GM21367 (cell line): Measurements from ENCODE around the gene ZNF225.
"Not testable (repeated sequence)": the region's sequence is repeated elsewhere in the genome, so short reads cannot be mapped to it uniquely, and the experiment has no call there.

Experiments used
- ATAC-seq: cut with Tn5 transposase; IDR thresholded peaks from one replicate; pipeline ENCODE4 v1.9.1; 2021; ENCODE audit not compliant: unreplicated experiment

The ZNF225 gene

DNA sequence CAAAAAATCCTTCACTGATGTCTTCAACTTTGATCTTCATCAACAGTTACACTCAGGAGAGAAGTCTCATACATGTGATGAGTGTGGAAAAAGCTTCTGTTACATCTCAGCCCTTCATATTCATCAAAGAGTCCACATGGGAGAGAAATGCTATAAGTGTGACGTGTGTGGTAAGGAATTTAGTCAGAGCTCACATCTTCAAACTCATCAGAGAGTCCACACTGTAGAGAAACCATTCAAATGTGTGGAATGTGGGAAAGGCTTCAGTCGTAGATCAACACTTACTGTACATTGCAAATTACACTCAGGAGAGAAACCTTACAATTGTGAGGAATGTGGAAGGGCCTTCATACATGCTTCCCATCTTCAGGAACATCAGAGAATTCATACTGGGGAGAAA lies 43.3 kb downstream of the ZNF225 start:
- ATAC-seq: no peak

DNA sequence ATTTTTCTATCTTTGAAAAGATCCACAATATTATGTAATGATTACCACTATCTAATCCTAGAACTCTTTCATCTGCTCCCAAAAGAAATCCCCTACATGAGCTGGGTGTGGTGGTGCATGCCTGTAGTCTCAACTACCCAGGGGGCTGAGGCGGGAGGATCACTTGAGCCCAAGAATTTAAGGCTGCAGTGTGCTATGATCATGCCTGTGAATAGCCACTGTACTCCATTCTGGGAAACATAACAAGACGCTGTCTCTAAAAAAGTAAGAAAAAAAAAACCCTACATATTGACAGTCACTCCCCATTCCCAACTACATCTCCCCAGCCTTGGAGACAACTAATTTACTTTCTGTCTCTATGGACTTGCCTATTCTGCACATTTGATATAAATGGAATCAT lies 50.6 kb downstream of the ZNF225 start:
- ATAC-seq: no peak

DNA sequence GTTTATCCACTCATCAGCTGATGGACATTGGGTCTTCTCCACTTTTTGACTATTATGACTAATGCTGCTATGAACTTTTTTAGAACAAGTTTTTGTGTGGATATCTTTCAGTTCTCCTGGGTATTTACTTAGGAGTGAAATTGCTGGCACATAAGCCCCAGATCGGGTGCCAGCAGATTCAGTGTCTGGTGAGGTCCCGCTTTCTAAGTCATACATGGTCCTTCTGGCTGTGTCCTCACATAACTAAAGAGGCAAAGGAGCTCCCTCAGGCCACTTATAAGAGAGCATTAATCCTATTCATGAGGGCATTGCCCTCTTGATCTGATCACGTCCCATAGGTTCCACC lies 51.1 kb downstream of the ZNF225 start:
- ATAC-seq: no peak

DNA sequence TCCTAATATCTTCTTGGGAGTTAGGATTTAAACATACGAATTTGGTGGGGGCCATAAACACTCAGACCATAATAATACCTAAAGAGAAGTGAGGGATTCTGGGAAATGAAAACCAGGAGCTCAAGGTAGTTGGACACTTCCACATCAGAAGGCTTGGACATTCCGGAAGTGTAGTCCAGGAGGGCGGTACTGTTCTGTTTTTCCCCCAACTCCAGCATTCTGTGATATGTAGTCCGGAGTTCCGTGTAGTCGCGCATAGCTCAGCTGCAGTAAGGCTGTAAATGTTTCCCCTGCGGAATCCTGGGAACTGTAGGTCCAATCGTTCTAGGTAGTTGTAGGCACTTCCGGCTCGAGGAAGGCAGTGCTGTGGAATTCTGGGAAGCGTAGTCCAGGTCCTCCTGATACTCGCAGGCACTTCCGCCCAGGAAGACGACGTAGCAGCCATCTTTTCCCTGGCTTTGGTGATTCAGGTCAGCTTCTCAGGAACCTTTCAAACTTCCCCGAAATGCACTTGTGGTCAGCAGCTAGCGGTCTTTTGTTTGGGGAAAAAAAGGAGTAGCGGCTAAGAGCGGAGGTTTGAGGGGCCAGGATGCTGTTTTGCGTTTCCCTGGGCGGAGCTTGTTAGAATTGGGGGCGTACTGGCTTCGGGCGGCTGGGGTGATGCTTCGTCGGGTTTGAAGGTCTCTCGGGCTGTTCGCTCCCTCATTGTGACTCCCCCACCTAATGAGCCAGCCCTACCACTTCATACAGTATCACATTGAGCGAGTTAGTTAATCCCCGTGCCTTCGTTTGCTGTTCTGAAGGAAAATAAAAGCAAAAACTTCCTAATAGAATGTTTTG lies 51.7 kb downstream of the ZNF225 start, which contains the start of gene ZNF226:
Gene ZNF226, plus strand, starts transcription at position 428 of the 840 bp plus-strand sequence. CDS start 4,981 bp downstream, outside the sequence.
- peak; percentile 82 for ATAC-seq

DNA sequence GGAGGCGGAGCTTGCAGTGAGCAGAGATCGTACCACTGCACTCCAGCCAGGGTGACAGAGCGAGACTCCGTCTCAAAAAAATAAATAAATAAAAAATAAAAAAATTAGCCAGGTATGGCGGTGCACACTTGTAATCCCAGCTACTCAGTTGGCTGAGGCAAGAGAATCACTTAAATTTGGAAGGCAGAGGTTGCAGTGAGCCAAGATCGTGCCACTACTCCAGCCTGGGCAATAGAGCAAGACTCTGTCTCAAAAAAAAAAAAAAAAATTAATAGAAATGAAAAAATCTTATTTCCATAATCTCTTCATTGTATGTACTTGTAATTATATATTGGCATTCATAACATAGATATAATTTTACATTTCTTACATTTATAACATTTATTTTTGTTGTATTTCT lies 57.5 kb downstream of the ZNF225 start:
- not testable (repeated sequence) for ATAC-seq

DNA sequence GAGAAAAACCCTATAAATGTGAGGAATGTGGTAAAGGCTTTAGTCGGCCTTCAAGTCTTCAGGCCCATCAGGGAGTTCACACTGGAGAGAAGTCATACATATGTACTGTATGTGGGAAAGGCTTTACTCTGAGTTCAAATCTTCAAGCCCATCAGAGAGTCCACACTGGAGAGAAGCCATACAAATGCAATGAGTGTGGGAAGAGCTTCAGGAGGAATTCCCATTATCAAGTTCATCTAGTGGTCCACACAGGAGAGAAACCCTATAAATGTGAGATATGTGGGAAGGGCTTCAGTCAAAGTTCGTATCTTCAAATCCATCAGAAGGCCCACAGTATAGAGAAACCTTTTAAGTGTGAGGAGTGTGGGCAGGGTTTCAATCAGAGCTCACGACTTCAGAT lies 63.4 kb downstream of the ZNF225 start:
- ATAC-seq: no peak

DNA sequence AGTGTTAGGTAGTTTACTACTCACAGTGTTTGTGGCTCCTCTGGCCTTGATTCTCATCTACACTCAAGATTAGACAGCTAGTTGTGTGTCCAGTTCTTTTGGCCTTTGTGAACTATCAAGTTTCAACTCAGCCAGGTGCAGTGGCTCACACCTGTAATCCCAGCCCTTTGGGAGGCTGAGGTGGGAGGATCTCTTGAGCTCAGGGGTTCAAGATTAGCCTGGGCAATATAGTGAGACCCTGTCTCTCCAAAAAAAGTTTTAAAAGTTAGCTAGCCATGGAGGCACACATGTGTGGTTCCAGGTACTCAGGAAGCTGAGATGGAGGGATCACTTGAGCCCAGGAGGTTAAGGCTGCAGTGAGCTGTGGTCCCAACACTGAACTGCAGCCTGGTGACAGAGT lies 67.8 kb downstream of the ZNF225 start:
- no peak for ATAC-seq

DNA sequence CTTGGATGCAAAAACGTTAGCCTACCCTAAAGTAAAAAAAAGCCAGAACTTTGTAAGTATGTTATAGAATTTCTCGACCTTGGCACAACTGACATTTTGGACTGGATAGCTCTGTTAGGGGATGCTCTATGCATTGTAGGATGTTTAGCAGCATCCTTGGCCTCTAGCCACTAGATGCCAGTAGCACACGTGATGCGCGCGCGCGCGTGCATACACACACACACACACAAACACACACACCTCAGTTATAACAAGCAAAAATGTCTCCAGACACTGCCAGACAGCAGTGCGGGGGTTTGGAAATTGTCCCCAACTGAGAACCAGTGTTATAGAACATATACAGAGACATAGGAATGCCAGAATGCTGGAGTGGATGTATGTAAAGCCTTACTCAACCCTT lies 68.9 kb downstream of the ZNF225 start:
- ATAC-seq: no peak
